Body of pancreas (tissue), 4 donors: Measurements from ENCODE around the gene ATP8A2. TPM values are rescaled to one million over a fixed set of nuclear protein-coding genes. Genes with fewer than 3 reads are reported as not detected.

Source experiments
- ATAC-seq: fragments of 150-250 bp; one replicate; pipeline ENCODE4 v1.9.1; 2016
- DNase-seq, 4 donors: peaks; one replicate each; pipeline ENCODE4 v3.0.0-alpha.2; 2019
- H3K27ac ChIP-seq, 4 donors: fragments of 200-600 bp; sonication (generic); 1 replicate in 3 of 4; 2 replicates in 1 of 4; pipeline versions ENCODE4 v1.5.1 to v1.6.1; 2016 to 2019; ENCODE audit warnings: mild to moderate bottlenecking in 1 of 4, mixed read lengths in 1 of 4, moderate library complexity in 1 of 4
- H3K27me3 ChIP-seq, 2 donors: fragments of 200-600 bp; sonication (generic); one replicate each; pipeline ENCODE4 v1.6.0; 2016; ENCODE audit warnings: mild to moderate bottlenecking in 1 of 2
- H3K36me3 ChIP-seq, 2 donors: fragments of 200-600 bp; sonication (generic); replicated peaks in 1 of 2; 2 replicates each; pipeline ENCODE4 v1.5.1; 2016; ENCODE audit warnings: low read depth in 2 of 2; ENCODE audit not compliant: insufficient read depth in 1 of 2
- H3K4me1 ChIP-seq: fragments of 200-600 bp; sonication (generic); one replicate; pipeline ENCODE4 v1.6.0; 2016
- H3K4me3 ChIP-seq, 2 donors: fragments of 200-600 bp; sonication (generic); 1 replicate in 1 of 2; 2 replicates in 1 of 2; pipeline ENCODE4 v1.5.1; 2016 to 2019
- H3K9me3 ChIP-seq, 3 donors: fragments of 200-600 bp; sonication (generic); 1 replicate in 2 of 3; 2 replicates in 1 of 3; pipeline ENCODE4 v1.5.1; 2016
- POLR2A ChIP-seq, 3 donors: fragments of 450-650 bp; IDR thresholded peaks; one replicate each; pipeline ENCODE4 v1.6.1; 2016; ENCODE audit warnings: antibody characterized with exemption in 3 of 3, mild to moderate bottlenecking in 2 of 3
- WGBS, 2 donors: methylation state at CpG; one replicate each; pipeline ENCODE4 v1.1.5; 2017; 5-methylcytosine and 5-hydroxymethylcytosine counted together
- intact Hi-C: fragments of 100-400 bp; cut with DNase I; formaldehyde crosslinking; loops from one replicate; pipeline ENCODE4 v1.15.1; 2023
- total RNA-seq, 2 donors: library from RNA; depleted of rRNA; stranded (reverse); fragments of >200 nt; gene quantifications; one replicate each; pipeline ENCODE4 v1.1.0, GENCODE V29; 2016
- TF ChIP-seq, protein P1 (sequence below), 7 experiments: fragments of 450-650 bp in 4 of 7; fragments of 200-600 bp in 3 of 7; sonication (generic) in 3 of 7; IDR thresholded peaks; one replicate each; pipeline ENCODE4 v1.5.1; 2016 to 2019; ENCODE audit warnings: antibody characterized with exemption in 7 of 7

ATP8A2 gene
- total RNA-seq, 2 donors from 2014 or later, result under 0.01 TPM; not detected in 1

DNA sequence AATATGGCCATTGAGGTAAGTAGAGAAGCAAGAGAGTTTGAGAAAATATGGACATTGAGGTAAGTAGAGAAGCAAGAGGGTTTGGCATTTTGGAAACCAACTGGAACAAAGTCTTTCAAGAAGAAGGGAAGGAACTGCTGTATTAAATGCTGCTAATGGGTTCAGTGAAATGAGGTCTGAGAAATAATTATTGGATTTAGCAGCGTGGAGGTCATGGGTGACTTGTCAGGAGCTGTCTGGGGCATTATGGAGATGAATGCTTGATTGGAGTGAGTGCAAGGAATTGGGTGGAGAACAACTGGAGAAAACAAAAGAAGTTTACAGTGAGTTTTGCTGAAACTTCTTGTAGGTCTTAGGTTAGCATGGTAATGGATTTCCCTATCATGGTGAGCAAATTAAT lies 232.3 kb downstream of the ATP8A2 start:
- Histone ChIP-seq H3K9me3 (no peaks in the 10 kb centered on the region), H3K27ac (no peak overlapping the region), H3K4me3 (no peak overlapping the region), H3K27me3 (no peaks in the 10 kb centered on the region), H3K4me1 (no peaks in the 10 kb centered on the region), H3K36me3 (no peaks in the 10 kb centered on the region)
- TF ChIP-seq, protein P1, sequence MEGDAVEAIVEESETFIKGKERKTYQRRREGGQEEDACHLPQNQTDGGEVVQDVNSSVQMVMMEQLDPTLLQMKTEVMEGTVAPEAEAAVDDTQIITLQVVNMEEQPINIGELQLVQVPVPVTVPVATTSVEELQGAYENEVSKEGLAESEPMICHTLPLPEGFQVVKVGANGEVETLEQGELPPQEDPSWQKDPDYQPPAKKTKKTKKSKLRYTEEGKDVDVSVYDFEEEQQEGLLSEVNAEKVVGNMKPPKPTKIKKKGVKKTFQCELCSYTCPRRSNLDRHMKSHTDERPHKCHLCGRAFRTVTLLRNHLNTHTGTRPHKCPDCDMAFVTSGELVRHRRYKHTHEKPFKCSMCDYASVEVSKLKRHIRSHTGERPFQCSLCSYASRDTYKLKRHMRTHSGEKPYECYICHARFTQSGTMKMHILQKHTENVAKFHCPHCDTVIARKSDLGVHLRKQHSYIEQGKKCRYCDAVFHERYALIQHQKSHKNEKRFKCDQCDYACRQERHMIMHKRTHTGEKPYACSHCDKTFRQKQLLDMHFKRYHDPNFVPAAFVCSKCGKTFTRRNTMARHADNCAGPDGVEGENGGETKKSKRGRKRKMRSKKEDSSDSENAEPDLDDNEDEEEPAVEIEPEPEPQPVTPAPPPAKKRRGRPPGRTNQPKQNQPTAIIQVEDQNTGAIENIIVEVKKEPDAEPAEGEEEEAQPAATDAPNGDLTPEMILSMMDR (IDR thresholded peaks at IDR 0.05), result no peak
- TF ChIP-seq POLR2A (IDR thresholded peaks at IDR 0.05), result no peak
- ATAC-seq (no peak), DNase-seq (no peak)
- intact Hi-C loops, result no loop called here
- WGBS, 2 donors, result 47% methylated on average over 1 of the region's 1 CpG

GRCh38 chr13:25607096-25607495 lies 235.3 kb downstream of the ATP8A2 start:
- H3K36me3 ChIP-seq, result no peaks in the 10 kb centered on the region
- H3K27me3 ChIP-seq, result no peaks in the 10 kb centered on the region
- ATAC-seq (no peak), DNase-seq (no peak)
- no peak overlapping the region for H3K4me3 ChIP-seq
- intact Hi-C loops, result no loop called here
- H3K27ac ChIP-seq, result no peak overlapping the region
- WGBS, 2 donors, result 63 to 74% methylated on average over 7 of the region's 7 CpGs
- peaks cover 0 to 6% (median 0%) of the 10 kb centered on the region in 3 donors for H3K9me3 ChIP-seq
- no peak for TF ChIP-seq POLR2A (IDR thresholded peaks at IDR 0.05)
- TF ChIP-seq, protein P1 (IDR thresholded peaks at IDR 0.05), result no peak
- no peaks in the 10 kb centered on the region for H3K4me1 ChIP-seq

DNA sequence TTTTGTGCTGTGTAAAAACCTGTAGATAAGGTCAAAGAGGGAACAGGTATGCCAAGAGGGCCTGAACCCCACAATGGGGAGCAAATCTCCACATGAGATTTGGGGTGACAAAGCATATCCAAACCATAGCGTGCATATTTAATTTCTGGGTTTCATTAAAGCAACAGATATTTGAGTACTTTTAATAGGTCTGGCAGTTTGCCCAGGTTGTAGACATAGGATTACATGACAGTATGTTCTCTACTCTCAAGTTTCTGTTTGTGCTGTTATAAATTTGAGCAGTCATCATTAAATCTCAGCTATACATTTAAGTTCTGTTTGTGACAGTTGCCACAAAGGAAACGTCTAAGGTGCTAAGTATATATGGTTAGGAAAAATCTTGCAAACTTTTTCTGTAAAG lies 236.4 kb downstream of the ATP8A2 start:
- no peak for DNase-seq
- WGBS, 2 donors, result 57 to 58% methylated on average over 2 of the region's 2 CpGs
- no peak for ATAC-seq
- TF ChIP-seq POLR2A (IDR thresholded peaks at IDR 0.05), result no peak
- TF ChIP-seq, protein P1 (IDR thresholded peaks at IDR 0.05), result no peak
- Histone ChIP-seq H3K4me3 (no peak overlapping the region), H3K27me3 (no peaks in the 10 kb centered on the region), H3K27ac (no peak overlapping the region), H3K4me1 (no peaks in the 10 kb centered on the region), H3K9me3 (peaks cover 0 to 6% (median 0%) of the 10 kb centered on the region in 3 donors), H3K36me3 (no peaks in the 10 kb centered on the region)
- intact Hi-C loops, result no loop called here

DNA sequence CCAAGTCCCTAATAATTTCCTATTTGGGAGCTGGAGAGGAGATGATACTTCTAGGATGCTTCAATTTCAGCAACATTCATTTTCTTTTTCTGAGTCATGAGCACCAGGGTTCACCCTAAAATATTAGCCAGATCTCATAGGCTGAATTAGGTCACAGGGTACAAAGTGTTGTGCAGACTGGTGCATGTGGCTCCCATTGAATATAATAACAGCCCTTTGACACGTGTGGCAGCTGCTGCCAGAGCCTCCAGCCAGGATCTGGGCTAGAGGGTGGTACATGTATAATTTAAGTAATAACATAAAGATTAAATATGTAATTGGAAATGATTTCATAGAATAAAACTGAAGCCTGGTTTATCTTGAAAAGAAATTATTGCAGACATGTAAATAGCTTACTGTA lies 244.9 kb downstream of the ATP8A2 start:
- TF ChIP-seq, protein P1 (IDR thresholded peaks at IDR 0.05), result no peak
- TF ChIP-seq POLR2A (IDR thresholded peaks at IDR 0.05), result no peak
- intact Hi-C loops, result no loop called here
- no peaks in the 10 kb centered on the region for H3K36me3 ChIP-seq
- DNase-seq (no peak), ATAC-seq (no peak)
- H3K4me1 ChIP-seq, result no peaks in the 10 kb centered on the region
- 28 to 43% methylated on average over 1 of the region's 1 CpG for WGBS, 2 donors
- peaks cover 0 to 14% (median 0%) of the 10 kb centered on the region in 3 donors for H3K9me3 ChIP-seq
- H3K27me3 ChIP-seq, result no peaks in the 10 kb centered on the region
- H3K4me3 ChIP-seq, result no peak overlapping the region
- H3K27ac ChIP-seq, result no peak overlapping the region

DNA sequence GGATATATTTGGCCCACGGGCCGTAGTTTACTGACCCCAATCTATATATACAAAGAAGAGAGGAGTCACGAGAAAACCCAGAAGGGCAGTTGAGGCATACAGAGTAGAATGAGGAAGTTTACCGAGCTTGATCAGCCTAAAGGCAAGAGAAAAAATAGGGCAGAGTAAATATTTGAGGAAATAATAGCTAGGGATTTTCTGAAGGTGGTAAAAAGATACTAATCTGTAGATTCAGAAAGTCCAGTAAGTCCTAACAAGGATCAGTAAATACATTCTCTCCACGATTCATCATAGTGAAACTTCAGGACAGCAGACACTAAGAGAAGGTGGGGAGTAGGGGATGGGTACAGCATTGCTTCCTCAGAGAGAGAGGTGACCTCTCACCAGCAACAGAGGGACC lies 248.1 kb downstream of the ATP8A2 start:
- Histone ChIP-seq H3K4me1 (no peaks in the 10 kb centered on the region), H3K36me3 (no peaks in the 10 kb centered on the region), H3K4me3 (no peak overlapping the region), H3K27ac (no peak overlapping the region), H3K9me3 (peaks cover 0 to 11% (median 0%) of the 10 kb centered on the region in 3 donors), H3K27me3 (no peaks in the 10 kb centered on the region)
- no peak for TF ChIP-seq POLR2A (IDR thresholded peaks at IDR 0.05)
- TF ChIP-seq, protein P1 (IDR thresholded peaks at IDR 0.05), result no peak
- intact Hi-C loops, result no loop called here
- ATAC-seq, result no peak
- 64% methylated on average over 5 of the region's 5 CpGs for WGBS, 2 donors
- no peak for DNase-seq
